ENCODE measurements around the gene CAPN15. TPM values are rescaled to one million over a fixed set of nuclear protein-coding genes. Genes with fewer than 3 reads are reported as not detected.
"Not testable (repeated sequence)": the region's sequence is repeated elsewhere in the genome, so short reads cannot be mapped to it uniquely, and the experiment has no call there.

CAPN15 gene
- total RNA-seq, 4 donors from 2014 or later, result 59.9 to 86.4 (median 75.2) TPM

- DNase-seq (ENCODE audit: low spot score in 2 of 2), result no peak
- TF ChIP-seq EP300 (IDR thresholded peaks at IDR 0.05) (no peak), POLR2A (IDR thresholded peaks at IDR 0.05) (no peak), CTCF (IDR thresholded peaks at IDR 0.05) (no peak), POLR2AphosphoS5 (IDR thresholded peaks at IDR 0.05) (no peak)
- no peaks in the 10 kb centered on the region for H3K9me3 ChIP-seq
- WGBS, result 95% methylated on average over 23 of the region's 23 CpGs
- no peaks in the 10 kb centered on the region for H3K27me3 ChIP-seq
- no peaks in the 10 kb centered on the region for H3K4me1 ChIP-seq
- no peak overlapping the region for H3K4me3 ChIP-seq
- H3K36me3 ChIP-seq, result peaks cover 18% of the 10 kb centered on the region
- no peak overlapping the region for H3K27ac ChIP-seq
Observed at GRCh38 chr16:503150-504071, 24.1 kb upstream of the CAPN15 start.

DNA sequence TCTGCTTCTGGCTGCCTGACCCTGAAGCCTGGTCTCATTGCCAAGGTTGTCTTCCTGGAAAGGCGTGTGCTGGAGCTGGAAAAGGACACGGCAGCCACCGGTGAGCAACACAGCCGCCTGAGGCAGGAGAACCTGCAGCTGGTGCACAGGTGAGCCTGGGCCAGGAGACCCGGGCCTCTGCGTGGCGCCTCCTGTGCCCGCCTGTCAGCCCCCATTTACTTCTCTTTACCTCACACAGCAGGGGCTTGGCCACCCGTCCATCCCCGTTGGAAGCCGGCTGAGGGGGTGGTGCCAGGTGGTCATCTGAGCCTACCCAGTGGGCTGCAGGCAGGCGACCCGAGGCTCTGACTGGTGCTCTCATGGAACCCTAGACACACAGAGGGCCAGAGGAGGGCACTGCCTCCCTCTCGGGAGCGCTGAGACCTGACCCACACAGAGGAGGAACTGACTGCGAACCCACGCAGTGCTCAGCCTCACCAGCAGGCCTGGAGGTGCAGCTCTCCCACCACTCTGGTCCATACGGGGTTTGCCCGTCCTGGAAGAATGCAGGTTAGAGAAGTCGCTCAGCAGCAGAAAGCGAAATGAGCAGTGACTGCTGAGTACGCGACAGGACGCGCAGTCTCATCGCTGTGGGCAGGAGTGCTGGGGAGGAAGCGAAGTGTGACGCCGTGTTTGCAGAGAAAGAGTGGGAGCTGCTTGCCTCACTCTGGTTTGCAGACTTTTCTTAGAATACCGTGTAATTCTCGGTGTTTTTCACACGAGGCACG is 21.9 kb upstream of the CAPN15 start:
- WGBS, result 93% methylated on average over 29 of the region's 33 CpGs
- H3K9me3 ChIP-seq, result no peaks in the 10 kb centered on the region
- H3K4me3 ChIP-seq, result no peak overlapping the region
- TF ChIP-seq CTCF (IDR thresholded peaks at IDR 0.05), result no peak
- TF ChIP-seq POLR2A (IDR thresholded peaks at IDR 0.05), result no peak
- TF ChIP-seq POLR2AphosphoS5 (IDR thresholded peaks at IDR 0.05), result no peak
- TF ChIP-seq EP300 (IDR thresholded peaks at IDR 0.05), result no peak
- no peak for DNase-seq (ENCODE audit: low spot score in 2 of 2)
- H3K27me3 ChIP-seq, result no peaks in the 10 kb centered on the region
- H3K27ac ChIP-seq, result no peak overlapping the region
- peaks cover 22% of the 10 kb centered on the region for H3K36me3 ChIP-seq
- no peaks in the 10 kb centered on the region for H3K4me1 ChIP-seq

DNA sequence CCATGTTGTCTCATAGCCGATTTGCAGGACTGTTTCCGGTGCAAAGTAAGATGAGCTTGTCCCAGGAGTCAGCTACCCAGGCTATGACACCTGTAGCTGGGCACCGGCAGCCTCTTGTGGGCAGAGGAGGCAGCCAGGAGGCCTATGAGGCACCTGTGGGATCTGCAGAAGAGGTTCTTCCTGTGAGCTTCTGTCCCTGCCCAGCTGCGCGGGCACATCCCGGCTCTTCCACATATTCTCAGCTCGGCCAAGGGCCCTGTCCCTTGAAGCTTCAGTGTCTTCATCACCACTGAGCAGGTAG is 21.3 kb upstream of the CAPN15 start:
- whole genome bisulfite sequencing, result 90% methylated on average over 3 of the region's 7 CpGs
- TF ChIP-seq POLR2AphosphoS5 (IDR thresholded peaks at IDR 0.05) (no peak), POLR2A (IDR thresholded peaks at IDR 0.05) (no peak), EP300 (IDR thresholded peaks at IDR 0.05) (no peak), CTCF (IDR thresholded peaks at IDR 0.05) (no peak)
- Histone ChIP-seq H3K27me3 (no peaks in the 10 kb centered on the region), H3K9me3 (no peaks in the 10 kb centered on the region), H3K4me1 (no peaks in the 10 kb centered on the region), H3K4me3 (no peak overlapping the region), H3K27ac (no peak overlapping the region), H3K36me3 (peaks cover 22% of the 10 kb centered on the region)
- DNase-seq (ENCODE audit: low spot score in 2 of 2), result no peak

DNA sequence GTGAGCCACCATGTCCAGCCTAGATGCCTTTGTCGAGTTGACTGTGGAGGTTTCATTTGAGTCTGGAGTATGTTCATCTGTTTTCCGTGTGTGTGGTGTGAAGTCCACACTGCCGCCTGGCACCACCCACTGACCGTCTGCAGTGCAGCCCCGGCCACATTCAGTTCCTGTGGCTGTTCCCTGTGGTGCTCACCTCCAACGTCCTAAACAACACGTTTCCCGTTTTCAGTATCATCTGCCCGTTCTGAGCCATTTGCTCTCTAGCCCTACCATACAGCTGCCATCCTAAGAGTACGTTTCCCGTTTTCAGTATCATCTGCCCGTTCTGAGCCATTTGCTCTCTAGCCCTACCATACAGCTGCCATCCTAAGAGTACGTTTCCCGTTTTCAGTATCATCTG is 20.0 kb upstream of the CAPN15 start:
- peaks cover 22% of the 10 kb centered on the region for H3K36me3 ChIP-seq
- not testable (repeated sequence) for H3K4me3 ChIP-seq; DNase-seq (ENCODE audit: low spot score in 2 of 2); H3K4me1 ChIP-seq; H3K27ac ChIP-seq; H3K27me3 ChIP-seq; H3K9me3 ChIP-seq
- WGBS, result 89% methylated on average over 14 of the region's 14 CpGs

DNA sequence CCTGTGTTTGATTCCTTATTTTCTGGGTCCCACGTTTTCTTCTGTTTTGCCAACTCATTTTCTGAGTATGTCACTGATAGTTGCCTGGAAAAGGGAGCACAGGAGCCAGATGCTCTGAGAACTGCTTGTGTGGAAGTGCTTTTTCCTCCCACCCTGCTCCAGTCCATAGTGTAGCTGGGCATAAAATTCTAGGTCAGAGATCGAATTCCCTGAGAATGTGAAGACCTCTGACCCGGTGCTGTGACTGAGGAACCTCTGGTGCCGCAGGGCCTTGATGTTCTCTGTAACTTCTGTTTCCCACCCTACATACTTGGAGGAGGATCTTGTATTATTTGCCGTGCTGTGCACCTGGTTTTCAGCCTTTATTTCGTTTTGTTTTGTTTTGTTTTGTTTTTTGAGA is 19.5 kb upstream of the CAPN15 start:
- no peaks in the 10 kb centered on the region for H3K4me1 ChIP-seq
- H3K27me3 ChIP-seq, result no peaks in the 10 kb centered on the region
- H3K9me3 ChIP-seq, result no peaks in the 10 kb centered on the region
- TF ChIP-seq CTCF (IDR thresholded peaks at IDR 0.05) (no peak), EP300 (IDR thresholded peaks at IDR 0.05) (no peak), POLR2AphosphoS5 (IDR thresholded peaks at IDR 0.05) (no peak), POLR2A (IDR thresholded peaks at IDR 0.05) (no peak)
- no peak for DNase-seq (ENCODE audit: low spot score in 2 of 2)
- no peak overlapping the region for H3K27ac ChIP-seq
- 91% methylated on average over 6 of the region's 6 CpGs for WGBS
- peaks cover 22% of the 10 kb centered on the region for H3K36me3 ChIP-seq
- H3K4me3 ChIP-seq, result no peak overlapping the region

Data from suprapubic skin (tissue), 4 donors.